Prostate gland (tissue), 2 donors: Measurements from ENCODE around the gene NSD1.

Experiments used
- CTCF ChIP-seq, 4 experiments: fragments of 200-600 bp in 2 of 4; fragments of 450-650 bp in 2 of 4; sonication (generic) in 2 of 4; IDR thresholded peaks; 1 replicate in 3 of 4; 2 replicates in 1 of 4; pipeline ENCODE4 v1.5.1; 2016 to 2019; ENCODE audit warnings: antibody characterized with exemption in 4 of 4, mild to moderate bottlenecking in 2 of 4, moderate library complexity in 2 of 4
- POLR2A ChIP-seq: fragments of 450-650 bp; IDR thresholded peaks from one replicate; pipeline ENCODE4 v1.6.1; 2016; ENCODE audit warnings: antibody characterized with exemption, mild to moderate bottlenecking

- TF ChIP-seq CTCF (IDR thresholded peaks at IDR 0.05) (no peak), POLR2A (no peak)
These were observed 70.7 kb downstream of the NSD1 start for GRCh38 chr5:177204281-177204680.
